ENCODE results near the gene FUT8.

FUT8 gene

GRCh38 chr14:65487783-65488494, 75.4 kb downstream of the FUT8 start:
- Histone ChIP-seq H3K79me2 (ENCODE audit: control insufficient read depth, insufficient read depth, low read length, unreplicated experiment) (peaks cover 36% of the 10 kb centered on the region), H2AFZ (ENCODE audit: low read length, unreplicated experiment) (no peak overlapping the region), H3K4me3 (ENCODE audit: low read depth, low read length) (no peak overlapping the region), H3K4me1 (ENCODE audit: control insufficient read depth, insufficient read depth, low read length, unreplicated experiment) (peaks cover 10% of the 10 kb centered on the region), H3K36me3 (ENCODE audit: insufficient read depth, low read length) (0 out of 2 replicates have a peak, but pooled peaks cover 5% of the 10 kb centered on the region), H3K27me3 (ENCODE audit: insufficient read depth, low read length) (no peaks in the 10 kb centered on the region), H3K27ac (ENCODE audit: low read depth, low read length) (no peak overlapping the region)

DNA sequence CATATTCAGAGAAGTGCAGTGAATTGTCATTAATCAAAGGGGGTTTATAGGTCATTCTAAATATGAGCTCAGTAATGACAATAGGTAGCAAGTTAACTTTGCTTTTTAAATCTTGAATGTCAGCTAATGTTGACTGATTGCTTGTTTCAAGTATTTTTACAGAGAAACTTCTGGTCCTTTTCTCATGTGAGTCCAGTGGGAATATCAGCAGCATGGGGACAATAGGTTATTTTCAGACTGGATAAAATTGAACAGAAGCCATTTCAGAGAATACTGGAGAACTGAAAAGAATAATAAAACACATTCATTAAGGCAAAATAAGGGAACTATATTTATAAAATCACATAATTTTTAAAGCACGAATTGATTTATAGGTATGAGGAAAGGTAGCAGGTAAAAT, 78.7 kb downstream of the FUT8 start:
- Histone ChIP-seq H3K4me1 (ENCODE audit: control insufficient read depth, insufficient read depth, low read length, unreplicated experiment) (no peaks in the 10 kb centered on the region), H3K36me3 (ENCODE audit: insufficient read depth, low read length) (0 out of 2 replicates have a peak, but pooled peaks cover 5% of the 10 kb centered on the region), H3K27me3 (ENCODE audit: insufficient read depth, low read length) (no peaks in the 10 kb centered on the region), H3K79me2 (ENCODE audit: control insufficient read depth, insufficient read depth, low read length, unreplicated experiment) (peaks cover 13% of the 10 kb centered on the region), H2AFZ (ENCODE audit: low read length, unreplicated experiment) (no peak overlapping the region), H3K4me3 (ENCODE audit: low read depth, low read length) (no peak overlapping the region), H3K27ac (ENCODE audit: low read depth, low read length) (no peak overlapping the region)

GRCh38 chr14:65492266-65492665, 79.7 kb downstream of the FUT8 start:
- Histone ChIP-seq H3K4me1 (ENCODE audit: control insufficient read depth, insufficient read depth, low read length, unreplicated experiment) (no peaks in the 10 kb centered on the region), H3K36me3 (ENCODE audit: insufficient read depth, low read length) (0 out of 2 replicates have a peak, but pooled peaks cover 5% of the 10 kb centered on the region), H2AFZ (ENCODE audit: low read length, unreplicated experiment) (no peak overlapping the region), H3K4me3 (ENCODE audit: low read depth, low read length) (no peak overlapping the region), H3K79me2 (ENCODE audit: control insufficient read depth, insufficient read depth, low read length, unreplicated experiment) (peaks cover 14% of the 10 kb centered on the region), H3K27me3 (ENCODE audit: insufficient read depth, low read length) (no peaks in the 10 kb centered on the region), H3K27ac (ENCODE audit: low read depth, low read length) (no peak overlapping the region)

GRCh38 chr14:65495196-65495595, 82.7 kb downstream of the FUT8 start:
- Histone ChIP-seq H3K79me2 (ENCODE audit: control insufficient read depth, insufficient read depth, low read length, unreplicated experiment) (peaks cover 16% of the 10 kb centered on the region), H3K27ac (ENCODE audit: low read depth, low read length) (no peak overlapping the region), H3K4me3 (ENCODE audit: low read depth, low read length) (no peak overlapping the region), H3K4me1 (ENCODE audit: control insufficient read depth, insufficient read depth, low read length, unreplicated experiment) (no peaks in the 10 kb centered on the region), H2AFZ (ENCODE audit: low read length, unreplicated experiment) (no peak overlapping the region), H3K27me3 (ENCODE audit: insufficient read depth, low read length) (no peaks in the 10 kb centered on the region), H3K36me3 (ENCODE audit: insufficient read depth, low read length) (0 out of 2 replicates have a peak, but pooled peaks cover 5% of the 10 kb centered on the region)

- no peaks in the 10 kb centered on the region for H3K27me3 ChIP-seq (ENCODE audit: insufficient read depth, low read length)
- H3K4me3 ChIP-seq (ENCODE audit: low read depth, low read length) = no peak overlapping the region
- H2AFZ ChIP-seq (ENCODE audit: low read length, unreplicated experiment) = no peak overlapping the region
- H3K27ac ChIP-seq (ENCODE audit: low read depth, low read length) = no peak overlapping the region
- no peaks in the 10 kb centered on the region for H3K4me1 ChIP-seq (ENCODE audit: control insufficient read depth, insufficient read depth, low read length, unreplicated experiment)
- H3K79me2 ChIP-seq (ENCODE audit: control insufficient read depth, insufficient read depth, low read length, unreplicated experiment) = peaks cover 25% of the 10 kb centered on the region
- no peaks in the 10 kb centered on the region for H3K36me3 ChIP-seq (ENCODE audit: insufficient read depth, low read length)
Observed at GRCh38 chr14:65496178-65496993, 83.9 kb downstream of the FUT8 start.

DNA sequence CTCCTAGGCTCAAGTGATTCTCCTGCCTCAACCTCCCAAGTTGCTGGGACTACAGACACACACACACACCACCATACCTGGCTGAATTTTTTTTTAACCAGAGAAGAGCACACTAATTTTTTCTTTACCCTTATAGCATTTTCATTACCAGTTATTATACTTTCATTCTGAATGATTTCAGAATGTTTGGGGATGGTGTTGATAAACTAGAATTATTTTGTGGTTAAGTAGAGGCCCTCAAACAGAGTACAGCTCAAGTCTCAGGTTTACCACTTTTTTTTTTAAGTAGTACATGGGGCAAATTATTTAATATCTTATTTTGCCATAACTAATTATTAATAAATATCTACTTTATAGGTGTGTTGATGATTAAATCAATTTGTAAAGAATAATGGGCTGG, 86.6 kb downstream of the FUT8 start:
- no peaks in the 10 kb centered on the region for H3K36me3 ChIP-seq (ENCODE audit: insufficient read depth, low read length)
- H3K79me2 ChIP-seq (ENCODE audit: control insufficient read depth, insufficient read depth, low read length, unreplicated experiment) = peaks cover 34% of the 10 kb centered on the region
- no peak overlapping the region for H2AFZ ChIP-seq (ENCODE audit: low read length, unreplicated experiment)
- peaks cover 11% of the 10 kb centered on the region for H3K4me1 ChIP-seq (ENCODE audit: control insufficient read depth, insufficient read depth, low read length, unreplicated experiment)
- no peaks in the 10 kb centered on the region for H3K27me3 ChIP-seq (ENCODE audit: insufficient read depth, low read length)
- H3K4me3 ChIP-seq (ENCODE audit: low read depth, low read length) = no peak overlapping the region
- no peak overlapping the region for H3K27ac ChIP-seq (ENCODE audit: low read depth, low read length)

- H3K4me3 ChIP-seq (ENCODE audit: low read depth, low read length) = no peak overlapping the region
- H2AFZ ChIP-seq (ENCODE audit: low read length, unreplicated experiment) = no peak overlapping the region
- no peaks in the 10 kb centered on the region for H3K36me3 ChIP-seq (ENCODE audit: insufficient read depth, low read length)
- H3K79me2 ChIP-seq (ENCODE audit: control insufficient read depth, insufficient read depth, low read length, unreplicated experiment) = peaks cover 38% of the 10 kb centered on the region
- no peaks in the 10 kb centered on the region for H3K27me3 ChIP-seq (ENCODE audit: insufficient read depth, low read length)
- no peak overlapping the region for H3K27ac ChIP-seq (ENCODE audit: low read depth, low read length)
- H3K4me1 ChIP-seq (ENCODE audit: control insufficient read depth, insufficient read depth, low read length, unreplicated experiment) = peaks cover 11% of the 10 kb centered on the region
Observed at GRCh38 chr14:65500075-65500474, 87.5 kb downstream of the FUT8 start.

DNA sequence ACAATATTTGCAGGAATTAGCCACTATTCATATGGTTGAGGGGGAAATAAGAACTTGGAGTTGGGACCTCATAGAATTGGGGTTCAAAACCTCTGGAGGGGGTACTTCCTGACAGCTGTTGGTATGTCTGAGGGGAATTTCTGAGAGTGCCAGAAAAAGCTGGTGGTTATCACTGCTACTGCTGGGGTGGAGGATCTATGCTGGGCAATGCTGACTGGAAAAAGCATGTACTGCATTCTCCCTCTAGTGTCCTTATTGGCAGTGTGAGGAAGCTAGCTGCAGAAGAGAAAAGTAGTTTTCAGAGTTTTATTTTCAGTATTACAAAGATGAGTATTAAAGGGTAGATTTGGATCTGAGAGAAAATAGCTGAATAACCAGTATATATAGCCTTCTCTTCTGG, 88.8 kb downstream of the FUT8 start:
- H2AFZ ChIP-seq (ENCODE audit: low read length, unreplicated experiment) = no peak overlapping the region
- no peak overlapping the region for H3K27ac ChIP-seq (ENCODE audit: low read depth, low read length)
- H3K27me3 ChIP-seq (ENCODE audit: insufficient read depth, low read length) = no peaks in the 10 kb centered on the region
- H3K4me1 ChIP-seq (ENCODE audit: control insufficient read depth, insufficient read depth, low read length, unreplicated experiment) = peaks cover 11% of the 10 kb centered on the region
- H3K79me2 ChIP-seq (ENCODE audit: control insufficient read depth, insufficient read depth, low read length, unreplicated experiment) = peaks cover 38% of the 10 kb centered on the region
- H3K4me3 ChIP-seq (ENCODE audit: low read depth, low read length) = no peak overlapping the region
- H3K36me3 ChIP-seq (ENCODE audit: insufficient read depth, low read length) = no peaks in the 10 kb centered on the region

DNA sequence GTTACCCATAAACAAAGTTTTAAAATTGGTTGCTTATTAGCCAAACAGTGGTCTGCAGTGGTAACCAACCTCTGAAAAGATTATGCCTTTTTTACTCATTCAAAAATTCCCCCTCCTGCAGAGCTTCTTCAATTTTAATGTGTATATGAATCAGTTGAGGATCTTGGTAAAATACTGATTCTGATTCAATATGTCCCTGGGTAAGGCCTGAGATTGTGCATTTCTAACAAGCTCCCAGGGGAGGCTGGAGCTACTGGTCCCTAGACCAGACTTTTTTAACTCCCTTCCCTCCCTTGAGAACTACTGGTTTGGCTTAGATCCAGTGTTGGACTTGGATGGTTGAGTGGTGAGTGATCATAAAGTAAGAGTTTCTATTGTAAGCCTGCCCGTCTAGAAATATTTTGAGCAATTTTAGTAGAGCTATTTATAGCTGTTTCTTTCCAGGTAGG, 90.2 kb downstream of the FUT8 start:
- Histone ChIP-seq H3K79me2 (ENCODE audit: control insufficient read depth, insufficient read depth, low read length, unreplicated experiment) (peaks cover 38% of the 10 kb centered on the region), H3K27ac (ENCODE audit: low read depth, low read length) (no peak overlapping the region), H3K36me3 (ENCODE audit: insufficient read depth, low read length) (no peaks in the 10 kb centered on the region), H3K4me1 (ENCODE audit: control insufficient read depth, insufficient read depth, low read length, unreplicated experiment) (peaks cover 11% of the 10 kb centered on the region), H3K27me3 (ENCODE audit: insufficient read depth, low read length) (no peaks in the 10 kb centered on the region), H2AFZ (ENCODE audit: low read length, unreplicated experiment) (no peak overlapping the region), H3K4me3 (ENCODE audit: low read depth, low read length) (no peak overlapping the region)

DNA sequence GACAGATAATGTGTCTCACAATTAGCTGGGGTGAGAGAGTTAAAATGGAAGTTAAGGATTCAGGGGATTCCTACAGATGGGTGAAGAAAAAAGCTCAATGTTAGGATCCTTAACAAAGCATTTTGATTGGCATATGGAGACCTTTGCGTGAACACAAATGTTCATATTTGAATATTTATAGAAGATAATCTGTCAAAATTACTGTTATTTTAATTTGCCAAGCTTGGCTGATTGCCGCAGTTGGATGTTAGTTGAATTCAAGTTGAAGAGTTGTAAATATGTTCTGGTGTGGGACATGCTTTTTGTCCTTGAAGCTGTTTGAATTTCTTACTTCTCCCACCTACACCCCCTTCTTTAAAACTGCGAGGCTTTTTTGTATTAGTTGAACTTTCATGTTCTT, 91.2 kb downstream of the FUT8 start:
- Histone ChIP-seq H3K27me3 (ENCODE audit: insufficient read depth, low read length) (no peaks in the 10 kb centered on the region), H3K4me3 (ENCODE audit: low read depth, low read length) (no peak overlapping the region), H2AFZ (ENCODE audit: low read length, unreplicated experiment) (no peak overlapping the region), H3K36me3 (ENCODE audit: insufficient read depth, low read length) (no peaks in the 10 kb centered on the region), H3K27ac (ENCODE audit: low read depth, low read length) (no peak overlapping the region), H3K4me1 (ENCODE audit: control insufficient read depth, insufficient read depth, low read length, unreplicated experiment) (peaks cover 11% of the 10 kb centered on the region), H3K79me2 (ENCODE audit: control insufficient read depth, insufficient read depth, low read length, unreplicated experiment) (peaks cover 33% of the 10 kb centered on the region)

DNA sequence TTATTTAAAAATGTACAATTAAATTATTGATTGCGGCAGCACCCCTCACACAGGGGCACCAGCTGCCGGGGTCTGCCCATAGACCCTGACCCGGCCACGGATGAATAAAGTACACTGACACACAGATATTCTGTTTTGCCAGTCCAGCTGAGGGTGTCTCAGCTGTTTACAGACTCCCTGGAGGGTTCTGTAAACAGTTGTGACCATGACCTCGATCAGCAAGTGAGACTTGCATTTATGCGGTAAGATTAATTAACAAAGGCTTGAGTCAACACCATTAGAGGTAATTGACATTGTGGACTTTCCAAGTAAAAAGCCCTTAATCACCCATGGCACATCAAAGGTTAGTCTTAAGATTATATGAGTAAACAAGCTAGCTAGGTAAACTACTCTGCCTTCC, 94.3 kb downstream of the FUT8 start:
- Histone ChIP-seq H3K4me3 (ENCODE audit: low read depth, low read length) (no peak overlapping the region), H3K4me1 (ENCODE audit: control insufficient read depth, insufficient read depth, low read length, unreplicated experiment) (peaks cover 11% of the 10 kb centered on the region), H3K27ac (ENCODE audit: low read depth, low read length) (no peak overlapping the region), H3K79me2 (ENCODE audit: control insufficient read depth, insufficient read depth, low read length, unreplicated experiment) (peaks cover 45% of the 10 kb centered on the region), H3K36me3 (ENCODE audit: insufficient read depth, low read length) (no peaks in the 10 kb centered on the region), H3K27me3 (ENCODE audit: insufficient read depth, low read length) (no peaks in the 10 kb centered on the region), H2AFZ (ENCODE audit: low read length, unreplicated experiment) (no peak overlapping the region)
